Pancreas (tissue), 10 donors: ENCODE data around the gene INSRR. TPM values are rescaled to one million over a fixed set of nuclear protein-coding genes. Genes with fewer than 3 reads are reported as not detected.

Experiments
- ATAC-seq, 4 donors: fragments of 200-7000 bp; cut with Tn5 transposase; one replicate each; pipeline versions ENCODE4 v1.8.0 to v1.9.1; 2020; ENCODE audit warnings: mild to moderate bottlenecking in 4 of 4, moderate library complexity in 4 of 4
- DNase-seq, 6 donors: peaks; one replicate each; pipeline ENCODE4 v3.0.0-alpha.2; 2020
- FAIRE-seq: peaks from 2 replicates; lab custom pipeline; 2012; peaks lifted over from hg19 to GRCh38; lab: Jason Lieb, UNC
- H3K27ac ChIP-seq, 4 donors: fragments of 200-600 bp; sonication (generic); 1 replicate in 3 of 4; 2 replicates in 1 of 4; pipeline versions ENCODE4 v1.5.0 to v1.8.0; 2020
- H3K27me3 ChIP-seq, 4 donors: fragments of 200-600 bp; one replicate each; pipeline ENCODE4 v1.8.0; 2021
- H3K36me3 ChIP-seq, 3 donors: fragments of 200-600 bp; sonication (generic) in 1 of 3; one replicate each; pipeline versions ENCODE4 v1.5.0 to v1.8.0; 2020 to 2021
- H3K4me1 ChIP-seq, 3 donors: fragments of 200-600 bp; one replicate each; pipeline ENCODE4 v1.8.0; 2021
- H3K4me3 ChIP-seq, 4 donors: fragments of 200-600 bp; sonication (generic) in 2 of 4; one replicate each; pipeline versions ENCODE4 v1.5.0 to v1.8.0; 2020 to 2021
- H3K9me3 ChIP-seq, 4 donors: fragments of 200-600 bp; one replicate each; pipeline ENCODE4 v1.8.0; 2021
- CTCF ChIP-seq, 4 donors: fragments of 200-600 bp; sonication (generic) in 3 of 4; IDR thresholded peaks; one replicate each; pipeline versions ENCODE4 v1.5.0 to v1.8.0; 2021; ENCODE audit warnings: antibody characterized with exemption in 4 of 4
- WGBS, 2 donors: extraction: QIAGEN DNeasy Blood & Tissue Kit; methylation state at CpG; one replicate each; pipeline ENCODE4 v1.1.7; 2013; 5-methylcytosine and 5-hydroxymethylcytosine counted together
- intact Hi-C, 3 donors: fragments of 100-400 bp; cut with DNase I; formaldehyde crosslinking; loops; one replicate each; pipeline versions ENCODE4 v1.11.1 to v1.14.2; 2022
- polyA plus RNA-seq, 2 donors: library from polyadenylated mRNA; stranded (reverse); fragments of 200-250 nt; gene quantifications; one replicate each; pipeline ENCODE4 v1.2.3, GENCODE V29; 2013
- total RNA-seq, 6 donors: library from RNA; stranded (reverse); fragmentation: NEBNext Ultra II Directional in 4 of 6; extraction: Animal tissue kit (Norgen Biotek cat#: 25700) in 4 of 6; gene quantifications; one replicate each; pipeline versions ENCODE4 v1.2.1 to v1.2.4, GENCODE V29; 2021 to 2023
- donor health status: healthy with polysubstance abuse.
- donor health status: DM: no; HTN: no; CAD: no; lungs with moderate emphysema.
- donor health status: DM: no; HTN: no; CAD: no.
- donor health status: control.
- donor health status: control.
- donor health status: Bipolar disorder and iron deficiency.
- donor health status: DM: yes; HTN: yes; CAD: no.
- donor health status: DM: no; HTN: no; CAD: no.
- donor health status: DM: no; HTN: no; CAD: no.
- donor health status: DM: yes; HTN: yes; CAD: no.

INSRR gene
- total and polyA plus RNA-seq, 8 donors = 0.03 to 0.99 (median 0.18) TPM

GRCh38 chr1:156846643-156847042, 12.3 kb downstream of the INSRR start:
- Histone ChIP-seq H3K27ac (no peak overlapping the region), H3K4me3 (no peak overlapping the region), H3K9me3 (no peaks in the 10 kb centered on the region), H3K27me3 (no peaks in the 10 kb centered on the region), H3K36me3 (no peaks in the 10 kb centered on the region), H3K4me1 (no peaks in the 10 kb centered on the region)
- intact Hi-C loops = no loop called here
- ATAC-seq = no peak
- no peak for FAIRE-seq
- DNase-seq = peak in 1 of 6 donors; percentile 29
- no peak for TF ChIP-seq CTCF (IDR thresholded peaks at IDR 0.05)
- 85 to 86% methylated on average over 5 of the region's 5 CpGs for WGBS, 2 donors

- 59 to 62% methylated on average over 18 of the region's 18 CpGs for WGBS, 2 donors
- ATAC-seq (no peak), FAIRE-seq (no peak), DNase-seq (no peak)
- TF ChIP-seq CTCF (IDR thresholded peaks at IDR 0.05) = no peak
- Histone ChIP-seq H3K27me3 (no peaks in the 10 kb centered on the region), H3K9me3 (no peaks in the 10 kb centered on the region), H3K4me3 (no peak overlapping the region), H3K36me3 (no peaks in the 10 kb centered on the region), H3K27ac (no peak overlapping the region), H3K4me1 (no peaks in the 10 kb centered on the region)
- intact Hi-C loops = no loop called here
These were observed 12.9 kb downstream of the INSRR start for GRCh38 chr1:156845953-156846545.

GRCh38 chr1:156845055-156845952, 13.6 kb downstream of the INSRR start:
- no peaks in the 10 kb centered on the region for H3K27me3 ChIP-seq
- WGBS, 2 donors = 20 to 25% methylated on average over 60 to 69 of the region's 69 CpGs
- H3K36me3 ChIP-seq = no peaks in the 10 kb centered on the region
- intact Hi-C loops = no loop called here
- FAIRE-seq (no peak), ATAC-seq (peak in 1 of 4 donors; percentile 29), DNase-seq (peak in 1 of 6 donors; percentile 51)
- no peak overlapping the region for H3K27ac ChIP-seq
- H3K4me1 ChIP-seq = no peaks in the 10 kb centered on the region
- H3K4me3 ChIP-seq = no peak overlapping the region
- no peak for TF ChIP-seq CTCF (IDR thresholded peaks at IDR 0.05)
- H3K9me3 ChIP-seq = no peaks in the 10 kb centered on the region

- DNase-seq (peak in 2 of 6 donors; percentile 20 to 24), ATAC-seq (no peak), FAIRE-seq (no peak)
- WGBS, 2 donors = 33 to 36% methylated on average over 14 of the region's 14 CpGs
- no peaks in the 10 kb centered on the region for H3K36me3 ChIP-seq
- no peaks in the 10 kb centered on the region for H3K9me3 ChIP-seq
- H3K4me1 ChIP-seq = no peaks in the 10 kb centered on the region
- H3K27ac ChIP-seq = no peak overlapping the region
- no peak overlapping the region for H3K4me3 ChIP-seq
- intact Hi-C loops = no loop called here
- no peak for TF ChIP-seq CTCF (IDR thresholded peaks at IDR 0.05)
- no peaks in the 10 kb centered on the region for H3K27me3 ChIP-seq
These were observed 14.3 kb downstream of the INSRR start for GRCh38 chr1:156844638-156845037.
